ENCODE results near the gene C9orf85. TPM values are rescaled to one million over a fixed set of nuclear protein-coding genes. Genes with fewer than 3 reads are reported as not detected.

Gene C9orf85
- total RNA-seq, 1 donor from 2014 or later = 11.1 TPM

- no peak for DNase-seq
- no peaks in the 10 kb centered on the region for H3K9me3 Mint-ChIP-seq (ENCODE audit: unreplicated experiment)
- peaks cover 7% of the 10 kb centered on the region for H3K36me3 Mint-ChIP-seq (ENCODE audit: unreplicated experiment)
- TF ChIP-seq CTCF (IDR thresholded peaks at IDR 0.05; ENCODE audit: partially characterized antibody, unreplicated experiment) = no peak
- no peak overlapping the region for H3K27ac Mint-ChIP-seq (ENCODE audit: unreplicated experiment)
- no peak overlapping the region for H3K4me3 Mint-ChIP-seq (ENCODE audit: unreplicated experiment)
- H3K4me1 Mint-ChIP-seq (ENCODE audit: low read depth, unreplicated experiment) = no peaks in the 10 kb centered on the region
- H3K27me3 Mint-ChIP-seq (ENCODE audit: unreplicated experiment) = no peaks in the 10 kb centered on the region
Measured at GRCh38 chr9:71928806-71929205, 17.4 kb downstream of the C9orf85 start.

- Mint-ChIP-seq H3K9me3 (ENCODE audit: unreplicated experiment) (no peaks in the 10 kb centered on the region), H3K36me3 (ENCODE audit: unreplicated experiment) (peaks cover 7% of the 10 kb centered on the region), H3K4me1 (ENCODE audit: low read depth, unreplicated experiment) (no peaks in the 10 kb centered on the region), H3K27me3 (ENCODE audit: unreplicated experiment) (no peaks in the 10 kb centered on the region), H3K4me3 (ENCODE audit: unreplicated experiment) (no peak overlapping the region), H3K27ac (ENCODE audit: unreplicated experiment) (no peak overlapping the region)
- DNase-seq = no peak
- TF ChIP-seq CTCF (IDR thresholded peaks at IDR 0.05; ENCODE audit: partially characterized antibody, unreplicated experiment) = no peak
Measured at GRCh38 chr9:71929223-71929622, 17.8 kb downstream of the C9orf85 start.

GRCh38 chr9:71929791-71930440, 18.5 kb downstream of the C9orf85 start:
- no peak for DNase-seq
- Mint-ChIP-seq H3K27ac (ENCODE audit: unreplicated experiment) (no peak overlapping the region), H3K36me3 (ENCODE audit: unreplicated experiment) (peaks cover 7% of the 10 kb centered on the region), H3K9me3 (ENCODE audit: unreplicated experiment) (no peaks in the 10 kb centered on the region), H3K4me3 (ENCODE audit: unreplicated experiment) (no peak overlapping the region), H3K4me1 (ENCODE audit: low read depth, unreplicated experiment) (no peaks in the 10 kb centered on the region), H3K27me3 (ENCODE audit: unreplicated experiment) (no peaks in the 10 kb centered on the region)
- no peak for TF ChIP-seq CTCF (IDR thresholded peaks at IDR 0.05; ENCODE audit: partially characterized antibody, unreplicated experiment)

- H3K36me3 Mint-ChIP-seq (ENCODE audit: unreplicated experiment) = peaks cover 7% of the 10 kb centered on the region
- H3K9me3 Mint-ChIP-seq (ENCODE audit: unreplicated experiment) = no peaks in the 10 kb centered on the region
- no peak for DNase-seq
- H3K27ac Mint-ChIP-seq (ENCODE audit: unreplicated experiment) = no peak overlapping the region
- TF ChIP-seq CTCF (IDR thresholded peaks at IDR 0.05; ENCODE audit: partially characterized antibody, unreplicated experiment) = no peak
- H3K4me1 Mint-ChIP-seq (ENCODE audit: low read depth, unreplicated experiment) = no peaks in the 10 kb centered on the region
- no peaks in the 10 kb centered on the region for H3K27me3 Mint-ChIP-seq (ENCODE audit: unreplicated experiment)
- H3K4me3 Mint-ChIP-seq (ENCODE audit: unreplicated experiment) = no peak overlapping the region
Measured at GRCh38 chr9:71931166-71931565, 19.7 kb downstream of the C9orf85 start.

GRCh38 chr9:71936066-71936465, 24.6 kb downstream of the C9orf85 start:
- TF ChIP-seq CTCF (IDR thresholded peaks at IDR 0.05; ENCODE audit: partially characterized antibody, unreplicated experiment) = no peak
- no peak for DNase-seq
- Mint-ChIP-seq H3K27me3 (ENCODE audit: unreplicated experiment) (no peaks in the 10 kb centered on the region), H3K4me3 (ENCODE audit: unreplicated experiment) (no peak overlapping the region), H3K36me3 (ENCODE audit: unreplicated experiment) (peaks cover 7% of the 10 kb centered on the region), H3K27ac (ENCODE audit: unreplicated experiment) (no peak overlapping the region), H3K9me3 (ENCODE audit: unreplicated experiment) (no peaks in the 10 kb centered on the region), H3K4me1 (ENCODE audit: low read depth, unreplicated experiment) (no peaks in the 10 kb centered on the region)
